ENCODE data around the gene TNPO2. TPM values are rescaled to one million over a fixed set of nuclear protein-coding genes. Genes with fewer than 3 reads are reported as not detected.

TNPO2 gene
- total RNA-seq, 1 experiment from 2014 or later = 105 TPM

GRCh38 chr19:12692960-12693359 lies 30.8 kb downstream of the TNPO2 start (continued):
- TF ChIP-seq RORB (CRISPR knock-in tag; IDR thresholded peaks at IDR 0.05) (no peak), ZBTB43 (CRISPR knock-in tag; IDR thresholded peaks at IDR 0.05) (no peak), ZNF532 (CRISPR knock-in tag; IDR thresholded peaks at IDR 0.05; ENCODE audit: borderline replicate concordance) (no peak)

GRCh38 chr19:12689581-12690216 lies 34.0 kb downstream of the TNPO2 start:
- ChIA-PET POLR2A (no interaction called here), CTCF (no interaction called here)
- Mint-ChIP-seq H3K9me3 (no peaks in the 10 kb centered on the region), H3K4me1 (no peaks in the 10 kb centered on the region), H3K36me3 (no peaks in the 10 kb centered on the region), H3K27me3 (ENCODE audit: low read depth) (no peaks in the 10 kb centered on the region), H3K27ac (no peak overlapping the region), H3K4me3 (no peak overlapping the region)
- DNase-seq (ENCODE audit: low spot score) (no peak), ATAC-seq (no peak)
- TF ChIP-seq JAZF1 (CRISPR knock-in tag; IDR thresholded peaks at IDR 0.05) = no peak
- TF ChIP-seq ZBTB21 (CRISPR knock-in tag; IDR thresholded peaks at IDR 0.05; ENCODE audit: borderline replicate concordance) = no peak
- TF ChIP-seq ZBTB43 (CRISPR knock-in tag; IDR thresholded peaks at IDR 0.05) = no peak
- TF ChIP-seq PRRX2 (CRISPR knock-in tag; IDR thresholded peaks at IDR 0.05) = no peak
- no peak for TF ChIP-seq NR1H2 (CRISPR knock-in tag; IDR thresholded peaks at IDR 0.05)
- no peak for TF ChIP-seq TEAD4 (CRISPR knock-in tag; IDR thresholded peaks at IDR 0.05)
- TF ChIP-seq ETV6 (CRISPR knock-in tag; IDR thresholded peaks at IDR 0.05) = no peak
- no peak for TF ChIP-seq E2F1 (CRISPR knock-in tag; IDR thresholded peaks at IDR 0.05)
- no peak for TF ChIP-seq KAT7 (CRISPR knock-in tag; IDR thresholded peaks at IDR 0.05; ENCODE audit: borderline replicate concordance)
- TF ChIP-seq ZNF423 (CRISPR knock-in tag; IDR thresholded peaks at IDR 0.05) = no peak
- no peak for TF ChIP-seq ZNF121 (CRISPR knock-in tag; IDR thresholded peaks at IDR 0.05)

- no peaks in the 10 kb centered on the region for H3K4me1 Mint-ChIP-seq
- DNase-seq (ENCODE audit: low spot score) (no peak), ATAC-seq (no peak)
- POLR2A ChIA-PET = no interaction called here
- TF ChIP-seq ZNF423 (CRISPR knock-in tag; IDR thresholded peaks at IDR 0.05) (no peak), ATF3 (CRISPR knock-in tag; conservative IDR thresholded peaks at IDR 0.05) (no peak), ZNF121 (CRISPR knock-in tag; IDR thresholded peaks at IDR 0.05) (no peak), JUN (CRISPR knock-in tag; IDR thresholded peaks at IDR 0.05) (no peak), IRF1 (CRISPR knock-in tag; IDR thresholded peaks at IDR 0.05) (no peak), ZNF532 (CRISPR knock-in tag; IDR thresholded peaks at IDR 0.05; ENCODE audit: borderline replicate concordance) (no peak), ZNF138 (CRISPR knock-in tag; conservative IDR thresholded peaks at IDR 0.05) (no peak), HMGA2 (CRISPR knock-in tag; IDR thresholded peaks at IDR 0.05) (no peak)
- no peaks in the 10 kb centered on the region for H3K27me3 Mint-ChIP-seq (ENCODE audit: low read depth)
- CTCF ChIA-PET = no interaction called here
- H3K36me3 Mint-ChIP-seq = no peaks in the 10 kb centered on the region
- no peak overlapping the region for H3K27ac Mint-ChIP-seq
- no peaks in the 10 kb centered on the region for H3K9me3 Mint-ChIP-seq
- no peak overlapping the region for H3K4me3 Mint-ChIP-seq
Observed at GRCh38 chr19:12689012-12689411, 34.7 kb downstream of the TNPO2 start.

Measured in WTC11 (cell line).